ENCODE data around the gene GPR108.
A peak's percentile ranks its signal among the peaks of the same experiment; 100 is the strongest.
"Not testable (repeated sequence)": the region's sequence is repeated elsewhere in the genome, so short reads cannot be mapped to it uniquely, and the experiment has no call there.

Gene GPR108

DNA sequence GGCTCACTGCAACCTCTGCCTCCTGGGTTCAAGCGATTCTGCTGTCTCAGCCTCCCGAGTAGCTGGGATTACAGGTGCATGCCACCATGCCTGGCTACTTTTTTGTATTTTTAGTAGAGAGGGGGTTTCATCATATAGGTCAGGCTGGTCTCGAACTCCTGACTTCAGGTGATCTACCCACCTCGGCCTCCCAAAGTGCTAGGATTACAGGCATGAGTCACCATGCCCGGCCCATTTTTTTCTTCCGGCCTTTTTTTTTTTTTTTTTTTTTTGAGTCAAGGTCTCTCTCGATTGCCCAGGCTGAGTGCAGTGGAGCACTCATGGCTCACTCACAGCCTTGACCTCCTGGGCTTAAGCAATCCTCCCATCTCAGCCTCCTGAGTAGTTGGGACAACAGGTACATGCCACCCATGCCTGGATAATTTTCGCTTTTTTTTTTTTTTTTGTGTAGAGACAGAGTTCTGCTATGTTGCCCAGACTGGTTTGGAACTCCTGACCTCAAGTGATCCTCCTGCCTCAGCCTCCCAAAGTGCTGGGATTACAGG, 24.9 kb upstream of the GPR108 start:
- peaks cover 22% of the 10 kb centered on the region for H3K4me1 ChIP-seq (ENCODE audit: control insufficient read depth, insufficient read depth, low read length, poor library complexity, severe bottlenecking)
- not testable (repeated sequence) for H3K27ac ChIP-seq (ENCODE audit: insufficient read depth, low read length, poor library complexity, severe bottlenecking); H3K4me3 ChIP-seq (ENCODE audit: insufficient read depth, low read depth, low read length, poor library complexity, severe bottlenecking); H3K27me3 ChIP-seq (replicated peaks; ENCODE audit: control insufficient read depth, insufficient read depth, low read length, poor library complexity, severe bottlenecking); DNase-seq; H3K9me3 ChIP-seq (ENCODE audit: control insufficient read depth, low read length)
- H3K36me3 ChIP-seq (ENCODE audit: control insufficient read depth, insufficient read depth, low read length) = peaks cover 46% of the 10 kb centered on the region

DNA sequence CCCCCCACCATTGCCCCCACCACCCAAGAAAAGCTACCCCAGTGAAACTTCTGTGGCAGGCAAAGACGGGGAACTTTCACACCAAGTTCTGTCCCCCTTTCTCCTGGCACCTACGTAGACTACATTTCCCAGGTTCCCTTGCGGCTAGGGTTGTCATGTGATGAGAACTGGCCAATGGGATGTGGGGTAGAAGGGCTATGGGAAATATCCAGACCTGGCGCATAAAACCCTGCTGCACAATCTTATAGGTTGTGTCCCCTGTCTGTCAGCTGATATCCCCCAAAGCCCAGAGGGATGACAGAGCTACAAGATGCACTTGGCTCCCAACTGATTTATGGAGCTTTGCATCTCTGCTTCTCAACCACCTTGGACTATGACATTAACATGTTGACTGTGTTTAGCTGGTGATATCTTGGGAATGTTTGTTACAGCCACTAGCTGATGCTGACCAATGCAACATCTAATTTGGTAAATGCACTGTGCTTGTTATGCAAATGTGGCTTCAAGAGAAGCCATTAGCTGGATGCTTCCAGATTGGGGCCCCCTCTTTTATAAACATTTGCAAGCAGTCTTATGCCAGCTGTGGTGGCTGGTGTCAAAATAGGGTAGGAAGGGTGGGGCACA, 23.8 kb upstream of the GPR108 start:
- H3K36me3 ChIP-seq (ENCODE audit: control insufficient read depth, insufficient read depth, low read length) = peaks cover 47% of the 10 kb centered on the region
- H3K9me3 ChIP-seq (ENCODE audit: control insufficient read depth, low read length) = no peaks in the 10 kb centered on the region
- no peak for DNase-seq
- no peak overlapping the region for H3K27ac ChIP-seq (ENCODE audit: insufficient read depth, low read length, poor library complexity, severe bottlenecking)
- peaks cover 11% of the 10 kb centered on the region for H3K4me1 ChIP-seq (ENCODE audit: control insufficient read depth, insufficient read depth, low read length, poor library complexity, severe bottlenecking)
- no peak overlapping the region for H3K4me3 ChIP-seq (ENCODE audit: insufficient read depth, low read depth, low read length, poor library complexity, severe bottlenecking)
- no peaks in the 10 kb centered on the region for H3K27me3 ChIP-seq (replicated peaks; ENCODE audit: control insufficient read depth, insufficient read depth, low read length, poor library complexity, severe bottlenecking)

DNA sequence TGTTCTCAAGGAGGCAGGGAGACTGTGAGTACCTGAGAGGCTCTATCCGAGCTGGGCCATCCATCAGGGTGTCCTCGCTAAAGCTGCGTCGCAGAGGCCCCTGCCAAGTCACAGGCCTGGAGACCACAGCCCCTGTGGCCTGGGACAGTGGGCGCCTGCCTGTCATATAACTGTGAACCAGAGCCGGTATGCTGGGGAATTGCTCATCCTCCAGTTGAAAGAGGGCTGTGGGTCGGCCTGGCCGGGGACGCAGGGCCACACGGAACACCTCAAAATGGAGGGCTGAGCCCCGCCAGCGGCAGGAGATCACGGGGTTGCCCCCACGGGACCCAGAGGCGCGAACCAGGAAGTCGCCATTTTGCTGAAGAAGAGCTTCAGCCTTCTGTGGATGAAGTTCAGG, 23.2 kb upstream of the GPR108 start:
- Histone ChIP-seq H3K27me3 (replicated peaks; ENCODE audit: control insufficient read depth, insufficient read depth, low read length, poor library complexity, severe bottlenecking) (no peaks in the 10 kb centered on the region), H3K4me1 (ENCODE audit: control insufficient read depth, insufficient read depth, low read length, poor library complexity, severe bottlenecking) (peaks cover 5% of the 10 kb centered on the region), H3K9me3 (ENCODE audit: control insufficient read depth, low read length) (no peaks in the 10 kb centered on the region), H3K4me3 (ENCODE audit: insufficient read depth, low read depth, low read length, poor library complexity, severe bottlenecking) (no peak overlapping the region), H3K36me3 (ENCODE audit: control insufficient read depth, insufficient read depth, low read length) (peaks cover 49% of the 10 kb centered on the region), H3K27ac (ENCODE audit: insufficient read depth, low read length, poor library complexity, severe bottlenecking) (no peak overlapping the region)
- no peak for DNase-seq

DNA sequence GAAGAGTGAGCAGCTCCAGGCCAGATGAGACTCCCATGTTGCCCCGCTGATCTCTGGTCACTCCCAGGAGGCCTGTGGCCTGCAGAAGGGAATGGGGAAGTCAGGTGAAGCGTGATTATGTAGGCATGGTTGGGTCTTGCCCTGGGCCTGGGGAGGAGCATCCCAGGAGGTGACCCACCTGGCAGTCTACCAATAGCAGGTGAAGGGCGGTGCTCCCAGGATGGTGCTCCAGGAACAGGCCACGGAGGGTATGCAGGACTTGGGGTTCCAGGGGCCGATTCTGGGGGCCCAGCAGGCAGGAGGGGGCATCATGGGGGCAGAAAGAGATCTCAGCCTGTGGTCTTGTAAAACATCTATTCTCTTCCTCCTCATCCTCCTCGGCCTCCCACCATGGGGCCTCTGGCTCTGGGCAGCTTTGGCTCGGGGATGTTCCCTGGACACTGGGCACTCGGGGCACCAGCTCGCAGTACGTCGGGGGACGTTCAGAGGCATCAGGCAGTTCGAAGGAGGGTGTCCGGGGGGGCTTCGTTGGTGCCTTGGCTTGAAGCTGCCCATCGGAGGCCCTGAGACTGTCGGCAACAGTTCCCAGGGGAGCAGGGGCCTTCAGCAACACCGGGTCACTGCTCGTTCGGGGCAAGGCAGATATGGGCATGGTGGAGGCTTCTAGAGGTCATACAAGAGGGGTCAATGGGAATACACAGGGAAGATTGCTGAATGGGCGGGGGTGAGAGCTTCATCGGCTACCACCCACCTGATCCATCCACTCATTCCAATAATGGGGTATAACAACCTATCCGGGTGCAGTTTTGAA, 17.5 kb upstream of the GPR108 start:
- H3K36me3 ChIP-seq (ENCODE audit: control insufficient read depth, insufficient read depth, low read length) = peaks cover 65% of the 10 kb centered on the region
- H3K27ac ChIP-seq (ENCODE audit: insufficient read depth, low read length, poor library complexity, severe bottlenecking) = no peak overlapping the region
- H3K27me3 ChIP-seq (replicated peaks; ENCODE audit: control insufficient read depth, insufficient read depth, low read length, poor library complexity, severe bottlenecking) = no peaks in the 10 kb centered on the region
- H3K4me1 ChIP-seq (ENCODE audit: control insufficient read depth, insufficient read depth, low read length, poor library complexity, severe bottlenecking) = no peaks in the 10 kb centered on the region
- H3K4me3 ChIP-seq (ENCODE audit: insufficient read depth, low read depth, low read length, poor library complexity, severe bottlenecking) = no peak overlapping the region
- H3K9me3 ChIP-seq (ENCODE audit: control insufficient read depth, low read length) = no peaks in the 10 kb centered on the region
- no peak for DNase-seq

DNA sequence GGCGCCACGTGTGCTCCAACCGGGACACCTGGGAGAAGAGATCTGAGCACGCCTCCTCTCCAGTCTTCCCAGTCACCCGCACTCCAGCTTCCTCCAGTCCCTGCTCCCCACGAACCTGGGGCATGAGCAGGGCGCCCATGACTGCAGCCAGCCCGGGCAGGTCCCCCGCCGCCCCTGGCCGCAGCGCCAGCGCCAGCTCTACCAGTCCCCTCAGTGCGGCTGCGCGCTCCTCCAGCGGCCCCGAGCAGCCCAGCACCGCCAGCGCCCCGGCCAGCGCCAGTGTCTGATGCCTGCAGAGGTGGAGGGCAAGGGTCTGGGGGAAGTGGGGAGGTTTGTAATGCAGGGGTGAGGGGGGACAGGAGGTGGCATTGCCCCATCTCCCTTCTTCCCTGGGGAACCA, 16.8 kb upstream of the GPR108 start:
- Histone ChIP-seq H3K4me3 (ENCODE audit: insufficient read depth, low read depth, low read length, poor library complexity, severe bottlenecking) (no peak overlapping the region), H3K27me3 (replicated peaks; ENCODE audit: control insufficient read depth, insufficient read depth, low read length, poor library complexity, severe bottlenecking) (no peaks in the 10 kb centered on the region), H3K27ac (ENCODE audit: insufficient read depth, low read length, poor library complexity, severe bottlenecking) (no peak overlapping the region), H3K36me3 (ENCODE audit: control insufficient read depth, insufficient read depth, low read length) (peaks cover 63% of the 10 kb centered on the region), H3K4me1 (ENCODE audit: control insufficient read depth, insufficient read depth, low read length, poor library complexity, severe bottlenecking) (no peaks in the 10 kb centered on the region), H3K9me3 (ENCODE audit: control insufficient read depth, low read length) (no peaks in the 10 kb centered on the region)
- no peak for DNase-seq

DNA sequence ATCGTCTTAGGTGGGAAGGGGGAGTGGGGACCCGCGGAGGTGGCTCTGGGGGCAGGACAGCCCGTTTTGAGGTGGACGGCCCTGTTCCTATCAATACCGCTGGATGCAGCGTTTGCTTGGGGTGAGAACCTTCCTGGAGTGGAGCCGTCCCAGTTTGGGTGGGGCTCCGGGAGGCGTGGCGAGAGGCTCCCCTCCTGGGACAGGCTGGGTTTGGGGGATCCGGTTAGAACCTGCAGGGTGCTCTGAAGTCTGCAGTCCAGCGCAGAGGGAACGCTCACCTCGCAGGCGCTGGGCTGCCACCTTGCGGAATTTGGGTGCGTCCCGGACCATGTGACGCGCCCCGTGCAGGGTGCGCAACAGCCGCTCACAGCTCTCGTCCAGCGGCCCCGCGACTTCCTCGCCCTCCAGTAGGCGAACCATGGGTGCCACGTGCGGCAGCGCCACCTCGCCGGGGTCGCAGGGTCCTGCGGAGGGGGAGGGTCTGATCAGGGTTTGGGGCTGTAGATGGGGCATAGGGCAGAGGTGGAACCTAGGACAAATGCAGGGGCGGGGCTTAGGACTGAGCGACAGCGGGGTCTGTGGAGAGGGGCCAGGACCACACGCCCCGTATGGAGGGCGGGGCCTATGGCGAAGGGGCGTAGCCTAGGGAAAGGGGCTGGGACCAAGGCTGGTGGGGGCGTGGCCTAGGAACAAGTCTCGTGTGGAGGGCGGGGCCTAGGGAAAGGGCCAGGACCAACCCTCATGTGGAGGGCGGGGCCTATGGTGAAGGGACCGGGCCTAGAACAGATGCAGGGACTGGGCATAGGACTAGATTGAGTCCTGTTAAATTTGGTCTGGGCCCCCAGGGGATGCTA, 16.0 kb upstream of the GPR108 start:
- H3K9me3 ChIP-seq (ENCODE audit: control insufficient read depth, low read length) = no peaks in the 10 kb centered on the region
- DNase-seq = peak; percentile 59 to 73 (median 69)
- no peaks in the 10 kb centered on the region for H3K4me1 ChIP-seq (ENCODE audit: control insufficient read depth, insufficient read depth, low read length, poor library complexity, severe bottlenecking)
- H3K4me3 ChIP-seq (ENCODE audit: insufficient read depth, low read depth, low read length, poor library complexity, severe bottlenecking) = peak overlapping the region; percentile 34
- no peaks in the 10 kb centered on the region for H3K27me3 ChIP-seq (replicated peaks; ENCODE audit: control insufficient read depth, insufficient read depth, low read length, poor library complexity, severe bottlenecking)
- peak overlapping the region; percentile 42 for H3K27ac ChIP-seq (ENCODE audit: insufficient read depth, low read length, poor library complexity, severe bottlenecking)
- H3K36me3 ChIP-seq (ENCODE audit: control insufficient read depth, insufficient read depth, low read length) = peaks cover 60% of the 10 kb centered on the region

DNA sequence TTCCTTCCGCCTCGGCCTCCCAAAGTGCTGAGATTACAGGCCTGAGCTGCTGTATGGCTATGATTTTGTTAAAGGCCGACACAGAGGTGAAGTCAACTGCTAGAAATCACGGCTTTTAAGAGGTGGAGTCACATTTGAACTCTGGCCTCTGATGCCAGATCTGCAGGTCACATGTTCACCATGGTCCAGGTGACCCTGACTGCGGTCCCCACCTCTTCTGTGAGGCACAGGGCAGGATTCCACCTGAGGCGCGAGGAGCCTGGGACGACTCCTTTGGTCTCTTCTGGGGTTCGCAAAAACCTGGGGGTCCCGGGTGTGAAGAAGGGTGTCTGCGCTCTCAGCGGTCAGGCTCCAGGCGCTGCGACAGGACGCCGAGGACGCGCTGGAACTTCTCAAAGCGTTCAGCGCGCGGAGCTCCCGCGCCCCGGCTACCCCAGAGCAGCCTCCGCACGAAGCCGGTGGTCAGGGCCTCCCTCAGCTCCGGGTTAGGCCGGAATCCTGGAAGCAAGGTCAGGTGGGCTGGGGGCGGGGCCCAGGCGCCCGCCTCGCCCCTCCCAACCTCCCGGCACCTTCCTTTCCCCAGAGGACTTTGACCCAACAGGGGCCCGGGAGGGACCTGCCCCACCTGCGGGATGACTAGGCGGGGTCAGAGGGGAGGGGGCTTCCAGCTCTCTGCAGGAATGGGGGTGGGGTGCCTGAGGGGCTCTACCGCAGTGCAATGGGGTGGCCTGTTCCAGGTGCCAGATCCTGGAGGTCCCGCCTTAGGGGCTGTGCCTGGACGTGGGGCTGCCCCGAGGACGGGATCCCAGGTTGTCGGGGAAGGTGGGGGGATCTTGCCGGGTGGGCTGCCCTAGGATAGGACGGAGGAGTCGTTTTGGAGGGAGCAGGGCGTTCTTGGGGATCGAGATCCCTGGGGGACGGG, 15.1 kb upstream of the GPR108 start:
- H3K27me3 ChIP-seq (replicated peaks; ENCODE audit: control insufficient read depth, insufficient read depth, low read length, poor library complexity, severe bottlenecking) = no peaks in the 10 kb centered on the region
- H3K36me3 ChIP-seq (ENCODE audit: control insufficient read depth, insufficient read depth, low read length) = peaks cover 64% of the 10 kb centered on the region
- no peak overlapping the region for H3K27ac ChIP-seq (ENCODE audit: insufficient read depth, low read length, poor library complexity, severe bottlenecking)
- H3K4me3 ChIP-seq (ENCODE audit: insufficient read depth, low read depth, low read length, poor library complexity, severe bottlenecking) = no peak overlapping the region
- no peaks in the 10 kb centered on the region for H3K4me1 ChIP-seq (ENCODE audit: control insufficient read depth, insufficient read depth, low read length, poor library complexity, severe bottlenecking)
- H3K9me3 ChIP-seq (ENCODE audit: control insufficient read depth, low read length) = no peaks in the 10 kb centered on the region
- DNase-seq = no peak

DNA sequence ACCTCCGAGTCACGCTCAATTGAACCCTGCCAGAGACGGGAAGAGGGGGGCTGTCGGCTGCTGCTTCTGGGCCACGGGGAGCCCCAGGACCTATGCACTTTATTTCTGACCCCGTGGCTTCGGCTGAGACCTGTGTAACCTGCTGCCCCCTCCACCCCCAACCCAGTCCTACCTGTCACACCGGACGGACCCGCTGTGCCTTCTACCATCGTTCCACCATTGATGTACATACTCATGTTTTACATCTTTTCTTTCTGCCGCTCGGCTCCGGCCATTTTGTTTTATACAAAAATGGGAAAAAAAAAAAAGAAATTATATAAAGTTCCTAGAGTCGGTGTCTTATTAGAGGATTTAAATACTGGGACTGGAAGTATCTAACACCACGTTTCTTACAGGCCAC, 13.8 kb upstream of the GPR108 start:
- H3K36me3 ChIP-seq (ENCODE audit: control insufficient read depth, insufficient read depth, low read length) = peaks cover 71% of the 10 kb centered on the region
- H3K27ac ChIP-seq (ENCODE audit: insufficient read depth, low read length, poor library complexity, severe bottlenecking) = no peak overlapping the region
- no peaks in the 10 kb centered on the region for H3K27me3 ChIP-seq (replicated peaks; ENCODE audit: control insufficient read depth, insufficient read depth, low read length, poor library complexity, severe bottlenecking)
- no peaks in the 10 kb centered on the region for H3K9me3 ChIP-seq (ENCODE audit: control insufficient read depth, low read length)
- H3K4me1 ChIP-seq (ENCODE audit: control insufficient read depth, insufficient read depth, low read length, poor library complexity, severe bottlenecking) = no peaks in the 10 kb centered on the region
- DNase-seq = no peak
- H3K4me3 ChIP-seq (ENCODE audit: insufficient read depth, low read depth, low read length, poor library complexity, severe bottlenecking) = no peak overlapping the region

DNA sequence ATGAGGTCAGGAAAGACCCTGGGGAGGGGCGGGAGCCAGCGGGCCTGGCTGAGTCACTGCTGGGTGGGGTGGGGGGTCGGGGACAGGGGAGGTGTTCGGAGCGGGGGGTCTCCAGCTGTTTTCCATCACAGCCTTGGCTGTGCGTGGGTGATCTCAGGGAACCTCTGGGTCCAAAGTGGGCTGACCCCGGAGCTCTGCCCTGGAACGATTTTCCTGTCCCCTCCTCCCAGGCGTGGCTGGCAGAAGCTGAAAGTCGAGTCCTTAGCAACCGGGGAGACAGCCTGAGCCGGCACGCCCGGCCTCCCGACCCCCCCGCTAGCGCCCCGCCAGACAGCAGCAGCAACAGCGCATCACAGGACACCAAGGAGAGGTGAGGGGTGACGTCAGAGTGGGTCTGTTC, 12.7 kb upstream of the GPR108 start:
- no peak for DNase-seq
- Histone ChIP-seq H3K27me3 (replicated peaks; ENCODE audit: control insufficient read depth, insufficient read depth, low read length, poor library complexity, severe bottlenecking) (no peaks in the 10 kb centered on the region), H3K27ac (ENCODE audit: insufficient read depth, low read length, poor library complexity, severe bottlenecking) (no peak overlapping the region), H3K4me3 (ENCODE audit: insufficient read depth, low read depth, low read length, poor library complexity, severe bottlenecking) (no peak overlapping the region), H3K4me1 (ENCODE audit: control insufficient read depth, insufficient read depth, low read length, poor library complexity, severe bottlenecking) (no peaks in the 10 kb centered on the region), H3K36me3 (ENCODE audit: control insufficient read depth, insufficient read depth, low read length) (peaks cover 73% of the 10 kb centered on the region), H3K9me3 (ENCODE audit: control insufficient read depth, low read length) (no peaks in the 10 kb centered on the region)

Measured in effector memory CD4-positive, alpha-beta T cell (primary cell).